ENCODE measurements around the gene DPP7.

DPP7 gene

GRCh38 chr9:137111788-137112563, 2.6 kb downstream of the DPP7 start:
- no peak for DNase-seq (ENCODE audit: low spot score)

DNA sequence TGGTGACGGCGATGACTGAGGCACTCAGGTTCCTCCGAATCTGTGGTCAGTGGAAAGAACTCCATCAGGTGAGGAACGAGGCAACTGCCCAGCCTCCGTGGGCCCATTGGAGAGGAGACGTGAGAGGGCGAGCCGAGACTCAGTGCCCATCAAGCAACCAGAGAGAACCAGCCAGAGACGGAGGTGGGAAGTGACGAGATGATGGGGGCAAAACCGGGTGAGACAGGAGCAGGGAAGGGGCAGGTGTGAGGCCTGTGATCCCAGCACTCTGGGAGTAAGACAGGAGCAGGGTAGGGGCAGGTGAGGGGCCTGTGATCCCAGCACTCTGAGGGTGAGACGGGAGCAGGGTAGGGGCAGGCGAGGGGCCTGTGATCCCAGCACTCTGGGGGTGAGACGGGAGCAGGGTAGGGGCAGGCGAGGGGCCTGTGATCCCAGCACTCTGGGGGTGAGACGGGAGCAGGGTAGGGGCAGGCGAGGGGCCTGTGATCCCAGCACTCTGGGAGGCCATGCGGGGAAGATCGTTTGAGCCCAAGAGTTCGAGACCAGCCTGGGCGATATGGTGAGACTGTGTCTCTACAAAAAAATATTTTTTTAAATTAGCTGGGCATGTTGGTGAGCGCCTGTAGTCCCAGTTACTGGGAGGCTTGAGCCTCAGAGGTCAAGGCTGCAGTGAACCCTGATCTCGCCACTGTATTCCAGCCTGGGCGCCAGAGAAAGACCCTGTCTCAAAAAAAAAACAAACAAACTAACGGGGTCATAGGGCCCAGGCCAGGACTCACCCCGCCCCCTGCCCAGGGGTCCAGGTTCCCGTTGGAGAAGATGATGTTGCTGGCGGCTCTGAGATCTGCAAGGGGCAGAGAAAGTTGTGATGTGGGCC, 3.4 kb downstream of the DPP7 start:
- DNase-seq (ENCODE audit: low spot score), result no peak

- DNase-seq (ENCODE audit: low spot score), result no peak
Measured at GRCh38 chr9:137110147-137110910, 4.2 kb downstream of the DPP7 start.

- DNase-seq (ENCODE audit: low spot score), result no peak
Measured at GRCh38 chr9:137109250-137110146, 5.0 kb downstream of the DPP7 start.

DNA sequence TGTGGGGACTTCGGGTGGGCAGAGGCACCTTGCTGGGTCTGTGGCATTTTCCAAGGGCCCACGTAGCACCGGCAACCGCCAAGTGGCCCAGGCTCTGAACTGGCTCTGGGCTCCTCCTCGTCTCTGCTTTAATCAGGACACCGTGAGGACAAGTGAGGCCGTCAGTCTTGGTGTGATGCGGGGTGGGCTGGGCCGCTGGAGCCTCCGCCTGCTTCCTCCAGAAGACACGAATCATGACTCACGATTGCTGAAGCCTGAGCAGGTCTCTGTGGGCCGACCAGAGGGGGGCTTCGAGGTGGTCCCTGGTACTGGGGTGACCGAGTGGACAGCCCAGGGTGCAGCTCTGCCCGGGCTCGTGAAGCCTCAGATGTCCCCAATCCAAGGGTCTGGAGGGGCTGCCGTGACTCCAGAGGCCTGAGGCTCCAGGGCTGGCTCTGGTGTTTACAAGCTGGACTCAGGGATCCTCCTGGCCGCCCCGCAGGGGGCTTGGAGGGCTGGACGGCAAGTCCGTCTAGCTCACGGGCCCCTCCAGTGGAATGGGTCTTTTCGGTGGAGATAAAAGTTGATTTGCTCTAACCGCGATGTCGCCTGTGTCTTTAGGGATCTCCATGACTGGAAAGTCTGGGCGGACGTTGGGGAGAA, 5.8 kb downstream of the DPP7 start:
- DNase-seq (ENCODE audit: low spot score), result no peak

- DNase-seq (ENCODE audit: low spot score), result no peak
Measured at GRCh38 chr9:137107982-137108381, 6.6 kb downstream of the DPP7 start.

- DNase-seq (ENCODE audit: low spot score), result no peak
Measured at GRCh38 chr9:137107312-137107921, 7.1 kb downstream of the DPP7 start.

DNA sequence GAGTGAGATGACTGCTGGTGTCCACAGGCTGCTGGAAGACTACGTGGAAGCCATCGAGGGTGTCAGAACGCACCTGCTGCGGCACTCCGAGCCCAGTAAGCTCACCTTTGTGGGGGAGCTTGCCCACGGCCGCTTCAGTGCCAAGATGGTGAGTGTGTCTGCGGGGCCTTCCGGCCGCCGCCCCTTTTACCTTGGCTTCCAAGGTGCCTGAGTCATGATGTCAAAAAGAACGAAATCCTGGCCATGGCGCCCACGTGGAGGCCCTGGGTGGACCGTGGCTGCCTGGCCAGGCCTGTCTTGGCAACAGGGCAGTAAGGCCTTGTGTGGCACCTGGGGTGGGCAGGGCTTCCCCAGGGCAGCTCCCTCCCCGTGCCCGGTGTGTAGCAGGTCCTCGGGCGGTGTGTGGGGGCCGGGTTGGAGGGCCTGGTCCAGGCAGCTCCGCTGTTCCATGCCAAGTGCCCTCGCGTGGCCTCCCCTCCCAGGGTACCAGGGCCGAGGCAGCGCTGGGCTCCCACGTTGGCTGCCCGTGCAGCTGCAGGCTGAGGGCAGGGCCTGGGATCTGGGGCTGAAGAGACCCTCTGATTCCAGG, 7.8 kb downstream of the DPP7 start:
- no peak for DNase-seq (ENCODE audit: low spot score)

DNA sequence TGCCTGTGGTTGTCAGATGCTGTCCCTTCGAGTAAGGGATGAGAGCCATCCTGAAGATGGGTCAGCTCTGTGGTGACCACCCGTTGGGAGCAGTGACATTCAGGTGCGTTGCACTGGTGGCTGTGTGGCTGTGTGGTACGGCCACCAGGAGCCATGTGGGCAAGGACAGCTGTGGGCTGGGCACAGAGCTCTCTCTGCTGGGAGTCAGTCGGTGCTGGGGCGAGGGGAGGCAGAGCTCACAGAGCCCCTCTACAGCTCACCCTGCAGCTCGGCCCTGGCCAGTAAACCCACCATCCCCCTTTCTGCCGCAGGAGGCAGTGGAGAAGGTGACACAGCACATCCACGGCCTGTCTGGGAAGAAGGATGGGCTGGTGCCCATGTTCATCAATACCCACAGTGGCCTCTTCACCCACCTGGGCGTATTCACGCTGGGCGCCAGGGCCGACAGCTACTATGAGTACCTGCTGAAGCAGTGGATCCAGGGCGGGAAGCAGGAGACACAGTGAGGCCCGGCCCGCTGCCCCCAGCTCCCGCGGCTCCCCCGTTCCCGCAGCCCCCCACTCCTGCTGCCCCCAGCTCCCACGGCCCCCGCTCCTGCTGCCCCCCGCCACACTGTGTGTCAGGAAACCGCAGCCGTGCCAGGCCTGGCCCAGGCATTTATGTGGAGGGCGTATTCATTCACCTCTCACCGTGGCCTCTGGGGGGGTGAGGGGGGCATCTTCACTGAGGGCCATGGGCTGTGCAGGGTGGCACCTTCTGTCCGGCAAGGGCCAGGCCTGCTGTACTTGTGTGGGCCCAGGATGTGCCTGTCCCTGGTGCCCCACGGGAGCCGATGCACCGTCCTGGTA, 8.5 kb downstream of the DPP7 start:
- DNase-seq (ENCODE audit: low spot score), result no peak

GRCh38 chr9:137103206-137103999, 11.1 kb downstream of the DPP7 start:
- DNase-seq (ENCODE audit: low spot score), result no peak

DNA sequence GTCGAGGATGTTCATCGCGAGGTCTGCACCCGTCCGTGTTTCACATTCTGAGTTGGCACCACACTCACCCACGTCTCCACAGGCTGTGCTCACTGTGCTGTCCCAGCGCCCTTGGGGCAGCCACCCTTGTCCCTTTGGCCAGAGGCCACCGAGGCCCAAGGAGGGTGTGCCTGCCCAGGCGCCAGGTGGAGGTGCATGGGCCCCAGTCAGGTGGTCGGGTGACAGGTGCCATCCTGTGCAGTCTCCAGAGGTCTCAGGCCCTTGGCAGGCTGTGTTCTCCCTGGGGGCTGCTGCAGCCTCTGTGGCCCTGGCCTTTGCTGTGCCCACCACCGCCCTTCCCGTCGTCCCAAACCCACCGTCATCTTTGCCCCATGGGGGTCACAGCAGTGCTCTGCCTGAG, 15.3 kb downstream of the DPP7 start:
- DNase-seq (ENCODE audit: low spot score), result no peak

GRCh38 chr9:137097761-137098462, 16.6 kb downstream of the DPP7 start:
- no peak for DNase-seq (ENCODE audit: low spot score)

DNA sequence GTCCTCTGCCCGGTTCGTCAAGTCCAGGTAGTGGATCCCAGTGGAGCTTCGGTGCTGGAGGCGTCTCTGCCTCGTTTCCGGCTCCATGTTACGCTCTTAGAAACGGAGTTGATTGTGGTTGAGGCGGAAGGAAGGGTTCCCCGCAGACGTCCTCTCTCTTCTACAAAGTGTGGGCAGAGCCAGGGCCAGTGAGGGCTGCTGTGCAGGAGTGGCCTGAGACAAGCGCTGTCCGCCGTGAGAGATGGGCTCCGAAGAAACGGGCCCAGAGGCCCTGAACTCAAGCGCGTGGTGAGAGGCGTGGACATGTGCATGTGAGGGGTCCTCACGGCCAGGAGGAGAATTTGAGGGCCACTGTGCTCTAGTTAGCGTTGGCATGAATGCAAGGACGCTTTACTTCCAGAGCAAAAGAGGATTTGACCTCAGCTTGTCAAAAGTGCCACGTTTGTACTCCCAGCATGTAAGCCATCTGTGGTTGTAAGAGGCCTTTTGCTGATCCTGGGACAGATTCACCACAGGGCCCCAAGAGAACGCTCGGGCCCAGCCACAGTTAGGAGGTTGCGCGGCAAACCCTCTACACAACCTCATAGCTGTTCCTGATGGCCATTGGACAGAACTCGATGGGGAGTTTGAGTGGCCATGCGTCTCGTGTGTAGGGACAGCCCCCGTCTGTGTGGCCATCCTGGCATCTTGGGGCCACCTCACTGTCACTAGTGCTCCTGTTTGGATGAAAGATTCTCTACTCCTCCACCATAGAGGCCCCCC, 17.6 kb downstream of the DPP7 start:
- DNase-seq (ENCODE audit: low spot score), result no peak

DNA sequence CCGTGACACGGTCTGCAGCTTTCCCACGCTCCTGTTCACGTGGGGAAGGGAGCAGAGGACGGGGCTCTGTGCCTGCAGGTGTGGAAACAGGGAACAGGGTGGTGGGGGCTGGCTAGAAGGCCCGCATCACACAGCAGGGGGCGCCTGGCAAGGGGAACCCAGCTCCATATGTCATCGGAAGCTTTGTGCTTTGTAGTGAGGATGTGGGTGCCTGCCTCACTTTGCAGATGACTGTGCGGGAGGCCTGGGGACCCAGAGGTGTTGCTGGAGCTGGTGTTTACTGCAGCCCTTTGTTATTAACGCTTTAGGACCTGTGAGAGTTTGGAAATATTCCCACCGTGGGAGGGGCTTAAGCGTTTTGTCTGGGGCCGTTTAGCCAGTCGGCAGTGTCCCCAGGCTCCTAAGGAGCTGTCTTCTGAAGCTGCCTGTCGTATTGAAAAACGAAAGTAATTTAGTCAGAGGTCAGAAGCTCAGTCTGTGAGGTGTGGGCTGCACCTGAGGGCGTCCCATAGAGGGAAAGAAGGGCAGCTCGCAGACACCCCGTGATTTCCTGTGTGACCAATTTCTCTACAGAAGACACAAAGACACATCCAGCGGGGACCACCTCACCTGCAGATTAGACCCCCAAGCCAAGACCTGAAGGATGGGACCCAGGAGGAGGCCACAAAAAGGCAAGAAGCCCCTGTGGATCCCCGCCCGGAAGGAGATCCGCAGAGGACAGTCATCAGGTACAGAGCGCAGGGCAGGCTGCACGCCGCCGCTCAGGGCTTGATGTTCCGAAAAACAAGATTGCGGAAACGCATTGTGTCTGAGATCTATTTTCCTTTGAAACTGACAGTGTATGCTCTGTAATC, 18.6 kb downstream of the DPP7 start:
- no peak for DNase-seq (ENCODE audit: low spot score)

- DNase-seq (ENCODE audit: low spot score), result no peak
Measured at GRCh38 chr9:137089232-137089947, 25.1 kb downstream of the DPP7 start.

Measured in hematopoietic multipotent progenitor cell treated with erythropoietin and hydrocortisone succinate and interleukin-3 and kit ligand, for 15 days (in vitro differentiated cells).